ENCODE data around the gene GVQW3.

Gene GVQW3

DNA sequence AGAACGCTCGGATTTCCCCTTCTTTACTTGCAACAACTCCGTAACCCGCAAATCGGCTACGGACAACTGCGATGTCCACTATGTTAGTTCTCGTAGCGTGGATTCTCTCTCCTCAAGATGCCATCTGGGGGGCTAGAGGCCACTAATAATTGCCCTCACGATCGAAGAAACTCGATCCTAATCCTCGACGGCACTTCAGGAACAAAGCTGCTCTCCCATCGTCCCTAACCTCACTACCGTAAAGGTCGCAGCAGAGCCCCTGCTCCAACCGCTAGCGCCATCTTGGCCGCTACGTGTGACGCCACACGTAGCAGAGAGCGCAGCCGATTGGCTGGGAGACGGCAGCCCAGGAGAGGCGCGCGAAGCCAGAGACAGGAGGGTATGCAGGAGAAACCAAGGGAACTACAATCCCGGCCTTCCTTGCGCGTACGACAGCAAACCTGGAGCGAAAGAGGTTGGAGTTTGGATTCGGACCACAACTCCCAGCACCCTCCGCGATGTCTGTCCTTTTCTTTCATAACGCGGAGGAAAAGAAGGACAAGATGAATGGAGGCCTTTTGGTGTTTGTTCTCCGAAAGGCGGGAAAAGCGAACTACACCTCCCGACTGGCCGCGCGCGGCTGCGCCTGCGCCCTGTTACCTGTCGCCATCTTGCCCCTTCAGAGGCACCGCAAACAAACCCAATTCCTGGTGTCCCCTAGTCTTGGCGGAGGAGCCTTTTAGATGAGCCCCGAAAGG is 63.4 kb downstream of the GVQW3 start, which contains the start of gene EMSY:
Gene EMSY (plus strand): TSS at position 635 of the 737 bp plus-strand sequence. CDS start 1,921 bp downstream, outside the sequence.
- ChIA-PET CTCF (interaction anchor here (1.6 kb wide), 2 partner anchors 11 to 237 kb away, joined by 3 to 6 read pairs; no protein-coding TSS in a partner anchor), POLR2A (no interaction called here)
- peak within 1 kb of the TSS; percentile 97 for H3K4me3 ChIP-seq (ENCODE audit: low read depth, low read length)
- DNase-seq (ENCODE audit: low read depth, low spot score) = peak; percentile 99
- TF ChIP-seq, protein P1, sequence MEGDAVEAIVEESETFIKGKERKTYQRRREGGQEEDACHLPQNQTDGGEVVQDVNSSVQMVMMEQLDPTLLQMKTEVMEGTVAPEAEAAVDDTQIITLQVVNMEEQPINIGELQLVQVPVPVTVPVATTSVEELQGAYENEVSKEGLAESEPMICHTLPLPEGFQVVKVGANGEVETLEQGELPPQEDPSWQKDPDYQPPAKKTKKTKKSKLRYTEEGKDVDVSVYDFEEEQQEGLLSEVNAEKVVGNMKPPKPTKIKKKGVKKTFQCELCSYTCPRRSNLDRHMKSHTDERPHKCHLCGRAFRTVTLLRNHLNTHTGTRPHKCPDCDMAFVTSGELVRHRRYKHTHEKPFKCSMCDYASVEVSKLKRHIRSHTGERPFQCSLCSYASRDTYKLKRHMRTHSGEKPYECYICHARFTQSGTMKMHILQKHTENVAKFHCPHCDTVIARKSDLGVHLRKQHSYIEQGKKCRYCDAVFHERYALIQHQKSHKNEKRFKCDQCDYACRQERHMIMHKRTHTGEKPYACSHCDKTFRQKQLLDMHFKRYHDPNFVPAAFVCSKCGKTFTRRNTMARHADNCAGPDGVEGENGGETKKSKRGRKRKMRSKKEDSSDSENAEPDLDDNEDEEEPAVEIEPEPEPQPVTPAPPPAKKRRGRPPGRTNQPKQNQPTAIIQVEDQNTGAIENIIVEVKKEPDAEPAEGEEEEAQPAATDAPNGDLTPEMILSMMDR (IDR thresholded peaks at IDR 0.05; ENCODE audit: insufficient read depth, low read length, missing control alignments) = no peak

DNA sequence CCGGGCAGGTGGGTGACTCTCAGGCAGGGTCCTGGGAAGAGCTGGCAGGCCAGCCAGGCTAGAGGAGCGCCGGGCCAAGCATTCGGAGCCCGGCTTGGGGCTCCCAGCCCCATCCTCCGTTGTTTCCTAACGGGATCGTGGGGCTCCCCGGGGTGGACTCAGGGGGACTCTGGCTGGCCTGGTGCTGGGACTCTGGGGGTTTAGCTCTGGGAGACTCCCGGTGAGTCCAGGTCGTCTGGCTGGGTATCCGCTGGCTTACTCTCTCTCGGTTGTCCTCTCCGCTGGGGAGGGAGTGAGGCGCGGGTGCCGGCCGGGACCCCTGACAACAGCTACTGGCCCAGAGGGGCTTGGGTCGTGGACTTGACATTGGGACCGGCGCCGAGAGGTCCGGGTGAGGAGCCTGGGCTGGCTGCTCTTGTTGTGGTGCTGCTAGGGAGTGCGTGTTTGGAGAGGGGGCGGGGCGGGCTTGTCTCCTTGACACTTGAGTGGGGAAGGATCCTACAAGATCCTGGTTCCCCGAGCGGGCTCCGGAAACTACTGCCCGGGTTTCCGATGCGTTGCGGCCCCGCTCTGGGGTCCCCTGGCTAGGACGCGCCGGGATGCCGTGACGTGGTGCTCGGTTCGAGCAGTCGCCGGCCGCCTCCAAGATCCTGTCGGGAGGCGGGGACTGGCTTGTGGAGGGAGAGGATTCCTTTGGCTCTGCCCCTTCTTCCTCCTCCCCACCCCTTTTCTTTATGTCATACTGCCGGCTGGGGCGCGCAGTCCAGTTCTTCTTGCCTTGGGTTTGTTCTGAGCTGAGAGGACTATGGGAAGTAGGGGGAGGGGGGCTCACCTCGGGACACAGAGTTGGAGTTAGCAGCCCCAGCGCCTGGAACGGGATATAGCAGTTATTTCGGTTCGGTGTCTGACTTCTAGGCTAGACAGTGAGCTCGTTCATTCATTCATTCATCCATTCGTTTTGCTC is 64.3 kb downstream of the GVQW3 start:
- ChIA-PET POLR2A (interaction anchor here (0.6 kb wide), 1 partner anchor 213 kb away, joined by 3 read pairs; no protein-coding TSS in a partner anchor), CTCF (interaction anchor here (0.7 to 1.6 kb wide), 7 partner anchors 8 to 353 kb away, joined by 3 to 6 read pairs (median 3); no protein-coding TSS in a partner anchor)
- TF ChIP-seq, protein P1 (IDR thresholded peaks at IDR 0.05; ENCODE audit: insufficient read depth, low read length, missing control alignments) = peak; percentile 16
- peak overlapping the region; percentile 97 for H3K4me3 ChIP-seq (ENCODE audit: low read depth, low read length)
- DNase-seq (ENCODE audit: low read depth, low spot score) = peak; percentile 49

DNA sequence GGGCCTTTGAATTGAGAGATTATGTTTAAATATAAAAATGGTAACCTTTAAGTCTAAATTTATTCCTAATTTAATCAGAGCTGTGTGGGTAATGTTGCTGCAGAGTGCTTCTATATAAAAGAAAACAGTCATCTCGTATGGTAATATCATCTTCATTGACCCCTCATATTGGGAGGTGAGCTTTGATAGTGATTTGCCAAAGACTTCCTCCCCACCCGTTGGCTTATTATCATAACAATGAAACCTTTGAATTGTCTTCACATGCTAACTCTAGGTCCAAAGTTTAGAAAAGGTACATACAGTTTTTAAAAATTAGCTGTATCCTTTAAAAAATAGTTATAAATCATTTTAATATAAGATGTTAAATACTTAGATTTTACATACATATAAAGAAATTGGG is 67.4 kb downstream of the GVQW3 start:
- TF ChIP-seq, protein P1 (IDR thresholded peaks at IDR 0.05; ENCODE audit: insufficient read depth, low read length, missing control alignments) = no peak
- CTCF ChIA-PET = interaction anchor here (1.2 kb wide), 1 partner anchor 29 kb away, joined by 3 read pairs; no protein-coding TSS in a partner anchor
- DNase-seq (ENCODE audit: low read depth, low spot score) = no peak
- POLR2A ChIA-PET = no interaction called here
- no peak overlapping the region for H3K4me3 ChIP-seq (ENCODE audit: low read depth, low read length)

DNA sequence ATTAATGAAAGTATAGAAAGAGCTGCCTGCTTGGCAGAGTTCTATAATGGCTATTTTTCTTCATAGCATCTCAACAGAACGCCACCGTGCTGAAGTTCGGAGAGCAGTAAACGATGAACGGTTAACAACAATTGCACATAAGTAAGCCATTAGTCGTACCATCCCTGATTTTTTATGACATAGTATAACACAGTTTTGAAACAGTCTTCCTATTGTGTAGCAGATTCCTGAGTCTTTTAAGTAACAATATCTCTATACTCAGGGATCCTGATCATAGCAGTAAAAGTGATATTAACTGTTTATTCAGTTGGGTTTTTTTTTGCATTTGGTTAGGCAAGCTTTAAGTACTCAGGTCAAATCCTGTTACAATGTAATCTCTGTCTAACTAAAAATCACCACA is 72.1 kb downstream of the GVQW3 start:
- TF ChIP-seq, protein P1 (IDR thresholded peaks at IDR 0.05; ENCODE audit: insufficient read depth, low read length, missing control alignments) = no peak
- CTCF ChIA-PET = interaction anchor here (0.9 kb wide), 1 partner anchor 7 kb away, joined by 3 read pairs; no protein-coding TSS in a partner anchor

DNA sequence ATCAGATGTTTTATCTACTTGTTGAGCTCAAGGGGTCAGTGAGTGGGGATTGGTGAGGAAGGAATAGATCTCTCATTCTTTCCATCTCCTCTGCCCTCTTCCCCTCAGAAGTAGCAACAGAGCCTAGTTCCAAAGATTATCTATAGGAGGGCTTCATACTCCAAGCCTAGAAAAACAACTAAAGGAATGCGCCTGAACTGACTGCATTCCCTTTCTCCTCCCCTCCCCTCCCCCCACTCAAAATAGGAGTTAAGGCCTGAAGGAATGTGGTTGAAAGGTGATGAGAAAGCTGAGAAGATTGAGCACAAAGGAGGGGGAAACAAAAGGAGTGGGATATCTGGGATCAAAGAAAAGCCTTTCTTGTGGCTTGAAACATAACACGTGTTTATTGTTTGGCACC is 74.2 kb downstream of the GVQW3 start:
- POLR2A ChIA-PET = no interaction called here

More for the DNA sequence above, 72.1 kb downstream of the GVQW3 start:
- DNase-seq (ENCODE audit: low read depth, low spot score) = no peak
- POLR2A ChIA-PET = no interaction called here
- no peak overlapping the region for H3K4me3 ChIP-seq (ENCODE audit: low read depth, low read length)

More for the DNA sequence above, 74.2 kb downstream of the GVQW3 start:
- H3K4me3 ChIP-seq (ENCODE audit: low read depth, low read length) = no peak overlapping the region
- TF ChIP-seq, protein P1 (IDR thresholded peaks at IDR 0.05; ENCODE audit: insufficient read depth, low read length, missing control alignments) = no peak
- no peak for DNase-seq (ENCODE audit: low read depth, low spot score)
- CTCF ChIA-PET = interaction anchor here (1.0 to 1.9 kb wide), 5 partner anchors 8 to 56 kb away, joined by 3 to 6 read pairs (median 4); partner anchors contain the start of gene EMSY
